ENCODE data around the gene PDHA1.

Gene PDHA1

DNA sequence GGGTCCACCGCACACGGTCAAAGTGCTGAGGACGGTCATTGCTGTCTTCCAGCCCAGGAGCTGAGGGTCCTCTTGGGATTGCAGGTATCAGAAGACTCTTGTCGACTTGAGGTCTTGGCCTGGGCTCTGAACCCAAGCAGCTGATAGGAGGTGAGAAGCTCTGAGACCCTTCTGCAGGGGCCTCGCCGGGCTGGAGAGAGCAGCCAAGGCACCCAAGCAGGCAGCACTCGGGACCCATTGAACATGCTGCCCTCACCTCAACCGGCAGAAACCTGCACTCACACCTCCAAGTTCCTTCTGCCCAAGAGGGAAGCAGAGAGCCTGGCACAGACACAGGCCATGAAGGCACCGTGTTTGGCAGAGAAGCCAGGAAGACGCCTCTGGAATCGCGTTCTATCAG, 34.1 kb downstream of the PDHA1 start:
- no peak for DNase-seq

GRCh38 chrX:19381326-19381725, 37.6 kb downstream of the PDHA1 start:
- no peak for DNase-seq

GRCh38 chrX:19382555-19383145, 38.9 kb downstream of the PDHA1 start:
- peak; percentile 21 for DNase-seq

- no peak for DNase-seq
Measured at GRCh38 chrX:19386679-19387078, 43.0 kb downstream of the PDHA1 start.

DNA sequence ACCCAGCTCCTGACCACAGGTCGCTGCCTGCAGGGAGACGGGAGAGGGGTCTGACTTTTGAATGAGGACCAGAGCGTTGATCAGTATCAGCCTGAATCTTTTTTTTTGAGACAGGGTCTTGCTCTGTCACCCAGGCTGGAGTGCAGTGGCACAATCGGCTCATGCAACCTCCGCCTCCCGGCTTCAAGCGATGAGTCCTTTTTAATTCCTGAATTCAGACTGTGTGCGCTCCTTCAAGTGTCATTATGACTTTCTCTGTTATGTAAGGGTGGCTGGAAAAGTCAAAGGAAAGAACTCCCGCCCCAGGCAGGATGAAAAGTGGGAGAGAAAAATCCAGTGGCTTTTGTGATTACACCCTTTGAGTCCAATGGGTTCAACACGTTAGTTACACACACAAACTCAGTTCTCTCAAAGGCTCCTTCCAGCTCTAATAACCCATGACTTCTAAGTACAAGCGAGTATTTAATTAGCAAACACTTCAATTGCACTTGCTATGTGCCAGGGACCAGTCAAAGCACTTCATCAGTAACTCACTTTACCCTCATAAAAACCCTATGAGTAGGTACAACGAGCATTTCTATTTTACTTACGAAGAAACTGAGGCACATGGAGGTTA, 44.4 kb downstream of the PDHA1 start:
- no peak for DNase-seq

- no peak for DNase-seq
Measured at GRCh38 chrX:19388741-19389140, 45.0 kb downstream of the PDHA1 start.

- DNase-seq: no peak
Measured at GRCh38 chrX:19389227-19389845, 45.6 kb downstream of the PDHA1 start.

GRCh38 chrX:19392078-19392477, 48.4 kb downstream of the PDHA1 start:
- no peak for DNase-seq

GRCh38 chrX:19392703-19393102, 49.0 kb downstream of the PDHA1 start:
- no peak for DNase-seq

- DNase-seq: no peak
Measured at GRCh38 chrX:19403696-19404095, 60.0 kb downstream of the PDHA1 start.

DNA sequence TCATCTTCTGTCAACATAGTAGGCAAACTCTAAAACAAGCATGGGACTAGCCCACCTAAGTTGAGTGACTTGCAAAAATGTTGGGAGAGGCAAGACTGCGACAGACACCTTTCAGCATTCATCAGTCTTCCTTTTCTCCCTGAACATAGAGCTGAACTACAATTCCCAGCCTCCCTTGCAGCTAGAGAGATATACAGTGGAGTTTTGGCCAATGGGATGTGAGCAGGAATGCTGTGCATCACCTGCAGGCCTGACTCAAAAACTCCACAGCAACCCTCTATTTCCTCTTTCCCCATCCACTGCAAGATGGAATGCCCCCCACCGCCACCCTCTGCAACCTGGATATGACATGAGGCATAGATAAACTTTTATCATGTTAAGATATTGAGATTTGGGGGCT, 66.5 kb downstream of the PDHA1 start:
- DNase-seq: no peak
